Fibroblast of lung (primary cell): ENCODE results near the gene CAMK2B. TPM values are rescaled to one million over a fixed set of nuclear protein-coding genes. Genes with fewer than 3 reads are reported as not detected.
A peak's percentile ranks its signal among the peaks of the same experiment; 100 is the strongest.

Source experiments
- DNase-seq, 2 donors: peaks; one replicate each; pipeline versions ENCODE4 v3.0.0 to v3.0.0-alpha.2; 2010; ENCODE audit warnings: low read depth in 2 of 2
- H2AFZ ChIP-seq: 2 replicates; pipeline ENCODE4 v1.5.1; 2012; ENCODE audit warnings: low read length, control low read depth, inconsistent platforms
- H3K27ac ChIP-seq: 2 replicates; pipeline ENCODE4 v1.5.1; 2011; ENCODE audit warnings: low read length, control low read depth; ENCODE audit not compliant: insufficient read depth
- H3K27me3 ChIP-seq: 2 replicates; pipeline ENCODE4 v1.5.1; 2011; ENCODE audit warnings: mild to moderate bottlenecking, low read length; ENCODE audit not compliant: control insufficient read depth, insufficient read depth
- H3K36me3 ChIP-seq: 2 replicates; pipeline ENCODE4 v1.5.1; 2011; ENCODE audit warnings: low read length; ENCODE audit not compliant: control insufficient read depth, insufficient read depth
- H3K4me1 ChIP-seq: 2 replicates; pipeline ENCODE4 v1.5.1; 2011; ENCODE audit warnings: low read length; ENCODE audit not compliant: control insufficient read depth, insufficient read depth; ENCODE audit errors: extremely low read depth
- H3K4me2 ChIP-seq: 2 replicates; pipeline ENCODE4 v1.5.1; 2011; ENCODE audit warnings: low read length, control low read depth; ENCODE audit not compliant: insufficient read depth; ENCODE audit errors: extremely low read depth
- H3K4me3 ChIP-seq, 4 experiments: fragments of 200-600 bp in 1 of 4; sonication (generic) in 1 of 4; replicated peaks in 1 of 4; 2 replicates each; pipeline ENCODE4 v1.5.1; 2011 to 2016; ENCODE audit warnings: low read length in 4 of 4, low read depth in 3 of 4, mild to moderate bottlenecking in 3 of 4, control low read depth in 2 of 4, inconsistent platforms in 1 of 4, mixed read lengths in 1 of 4; ENCODE audit not compliant: insufficient read depth in 1 of 4; ENCODE audit errors: control extremely low read depth in 1 of 4
- H3K79me2 ChIP-seq: 2 replicates; pipeline ENCODE4 v1.5.1; 2012; ENCODE audit warnings: mild to moderate bottlenecking, low read length, inconsistent platforms; ENCODE audit not compliant: control insufficient read depth, insufficient read depth
- H3K9ac ChIP-seq: 2 replicates; pipeline ENCODE4 v1.5.1; 2011; ENCODE audit warnings: mild to moderate bottlenecking, low read length, control low read depth; ENCODE audit not compliant: insufficient read depth
- H3K9me3 ChIP-seq: 2 replicates; pipeline ENCODE4 v1.5.1; 2012; ENCODE audit warnings: low read depth, low read length; ENCODE audit not compliant: control insufficient read depth, insufficient read depth
- H4K20me1 ChIP-seq: 2 replicates; pipeline ENCODE4 v1.5.1; 2011; ENCODE audit warnings: low read length; ENCODE audit not compliant: control insufficient read depth, insufficient read depth; ENCODE audit errors: extremely low read depth
- EZH2 ChIP-seq: IDR thresholded peaks from 2 replicates; pipeline ENCODE4 v1.5.1; 2012; ENCODE audit warnings: low read length, control low read depth, mild to moderate bottlenecking; ENCODE audit errors: missing control alignments
- polyA plus RNA-seq, 2 donors: library from polyadenylated mRNA; depleted of rRNA in 1 of 2; stranded (reverse) in 1 of 2; unstranded in 1 of 2; fragments of >200 nt; gene quantifications; 2 replicates each; pipeline ENCODE4 v1.2.1, GENCODE V29; 2011 to 2012; ENCODE audit warnings: missing spikeins in 1 of 2
- total RNA-seq: library from RNA; depleted of rRNA; stranded (reverse); fragments of >200 nt; gene quantifications from 2 replicates; pipeline ENCODE4 v1.2.1, GENCODE V29; 2014
- TF ChIP-seq, protein P1 (sequence below), 2 donors: IDR thresholded peaks in 1 of 2; conservative IDR thresholded peaks in 1 of 2; 1 replicate in 1 of 2; 2 replicates in 1 of 2; pipeline ENCODE4 v1.5.1; 2011 to 2012; ENCODE audit warnings: low read length in 2 of 2, control low read depth in 1 of 2, inconsistent platforms in 1 of 2, low read depth in 1 of 2, mild to moderate bottlenecking in 1 of 2

Gene CAMK2B
- total and polyA plus RNA-seq, 2 donors (not counting 1 experiment from before 2014, with no cell fraction given): 0.06 to 0.17 TPM

DNA sequence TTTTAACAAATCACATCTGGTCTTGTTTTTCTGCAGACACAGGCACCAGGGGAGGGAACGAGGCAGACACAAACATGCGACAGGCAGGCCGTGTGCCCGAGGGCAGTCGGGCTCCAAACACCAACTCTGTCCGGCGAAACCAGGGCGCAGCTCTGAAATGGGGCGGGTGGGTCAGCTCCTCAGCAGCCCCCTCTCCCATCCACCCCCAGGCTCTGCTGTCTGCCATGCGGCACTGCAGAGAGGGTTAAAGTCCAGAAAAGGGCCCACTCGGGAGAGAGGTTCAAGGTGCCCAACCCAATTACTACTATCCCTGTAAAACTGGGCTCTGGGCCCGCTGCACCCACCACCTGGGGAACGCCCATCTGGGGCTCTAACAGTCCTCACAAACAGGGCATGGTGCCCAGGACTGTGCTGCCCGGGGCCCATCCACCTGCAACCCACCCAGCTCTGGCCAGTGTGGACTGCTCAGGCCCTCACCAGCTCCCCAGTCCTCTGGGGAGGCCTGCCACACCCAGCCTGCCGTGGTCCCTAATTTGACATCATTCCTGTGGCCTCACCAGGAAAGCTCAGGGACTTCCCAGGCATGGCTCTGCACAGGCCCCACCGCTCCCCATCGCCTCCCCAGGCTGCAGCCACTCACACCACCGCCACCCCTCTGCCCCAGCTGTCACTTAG, 105.9 kb downstream of the CAMK2B start:
- no peak for DNase-seq
- no peak overlapping the region for H3K27ac ChIP-seq

DNA sequence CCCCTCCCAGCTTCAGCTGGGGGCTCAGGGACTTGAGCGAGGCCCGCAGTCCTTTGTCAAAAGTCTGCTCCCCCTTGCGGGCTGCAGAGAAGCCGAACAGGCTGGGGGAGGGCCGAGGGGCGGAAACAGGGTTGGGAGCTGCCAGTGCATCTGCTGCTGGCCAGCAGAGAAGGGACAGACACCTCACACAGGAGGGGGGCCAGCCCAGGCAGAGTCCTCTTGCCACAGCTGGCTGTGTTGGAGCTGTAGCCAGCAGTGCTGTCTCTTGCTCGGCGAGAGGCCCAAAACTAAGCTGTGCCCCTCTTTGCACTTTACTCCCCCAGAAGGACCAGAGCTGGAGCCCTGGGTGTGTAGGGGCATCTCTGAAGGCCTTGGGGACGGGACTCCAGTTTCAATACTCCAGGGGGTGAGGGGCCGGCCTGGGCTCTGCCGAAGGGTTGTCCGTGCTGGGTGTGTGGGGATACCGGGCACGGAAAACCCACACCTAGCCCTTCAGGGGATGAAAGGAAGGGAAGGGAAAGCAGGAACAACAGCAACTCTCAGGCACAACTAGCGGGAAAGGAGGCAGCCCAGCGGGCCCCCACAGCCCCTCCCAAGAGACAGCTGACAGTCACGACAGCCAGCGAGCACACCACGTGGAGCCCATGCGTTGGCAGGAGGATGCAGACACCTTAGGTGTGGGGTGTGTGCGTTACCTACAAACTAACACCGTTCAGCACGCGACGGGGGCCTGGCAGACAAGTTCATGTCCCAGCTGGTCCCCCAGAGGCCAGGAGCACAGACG, 106.8 kb downstream of the CAMK2B start:
- Histone ChIP-seq H3K4me2 (no peak overlapping the region), H3K9ac (no peak overlapping the region), H4K20me1 (no peaks in the 10 kb centered on the region), H3K4me3 (no peak overlapping the region), H3K9me3 (no peaks in the 10 kb centered on the region), H3K27ac (no peak overlapping the region), H3K27me3 (no peaks in the 10 kb centered on the region), H3K36me3 (no peaks in the 10 kb centered on the region), H2AFZ (no peak overlapping the region), H3K79me2 (no peaks in the 10 kb centered on the region), H3K4me1 (no peaks in the 10 kb centered on the region)
- peak in 1 of 2 donors; percentile 10 for DNase-seq
- TF ChIP-seq, protein P1, sequence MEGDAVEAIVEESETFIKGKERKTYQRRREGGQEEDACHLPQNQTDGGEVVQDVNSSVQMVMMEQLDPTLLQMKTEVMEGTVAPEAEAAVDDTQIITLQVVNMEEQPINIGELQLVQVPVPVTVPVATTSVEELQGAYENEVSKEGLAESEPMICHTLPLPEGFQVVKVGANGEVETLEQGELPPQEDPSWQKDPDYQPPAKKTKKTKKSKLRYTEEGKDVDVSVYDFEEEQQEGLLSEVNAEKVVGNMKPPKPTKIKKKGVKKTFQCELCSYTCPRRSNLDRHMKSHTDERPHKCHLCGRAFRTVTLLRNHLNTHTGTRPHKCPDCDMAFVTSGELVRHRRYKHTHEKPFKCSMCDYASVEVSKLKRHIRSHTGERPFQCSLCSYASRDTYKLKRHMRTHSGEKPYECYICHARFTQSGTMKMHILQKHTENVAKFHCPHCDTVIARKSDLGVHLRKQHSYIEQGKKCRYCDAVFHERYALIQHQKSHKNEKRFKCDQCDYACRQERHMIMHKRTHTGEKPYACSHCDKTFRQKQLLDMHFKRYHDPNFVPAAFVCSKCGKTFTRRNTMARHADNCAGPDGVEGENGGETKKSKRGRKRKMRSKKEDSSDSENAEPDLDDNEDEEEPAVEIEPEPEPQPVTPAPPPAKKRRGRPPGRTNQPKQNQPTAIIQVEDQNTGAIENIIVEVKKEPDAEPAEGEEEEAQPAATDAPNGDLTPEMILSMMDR (conservative IDR thresholded peaks at IDR 0.05 in 1 of 2, IDR thresholded peaks at IDR 0.05 in 1 of 2; ENCODE audit: low read depth in 1 of 2, low read length in 2 of 2): peak in 1 of 2 donors; percentile 4
- TF ChIP-seq EZH2: no peak

More for the DNA sequence above, 105.9 kb downstream of the CAMK2B start:
- H3K9ac ChIP-seq: no peak overlapping the region
- TF ChIP-seq EZH2: no peak
- TF ChIP-seq, protein P1 (conservative IDR thresholded peaks at IDR 0.05 in 1 of 2, IDR thresholded peaks at IDR 0.05 in 1 of 2; ENCODE audit: low read depth in 1 of 2, low read length in 2 of 2): no peak
- H3K4me1 ChIP-seq: no peaks in the 10 kb centered on the region
- H3K27me3 ChIP-seq: peaks cover 2% of the 10 kb centered on the region
- H3K4me3 ChIP-seq: no peak overlapping the region
- no peaks in the 10 kb centered on the region for H4K20me1 ChIP-seq
- H3K4me2 ChIP-seq: no peak overlapping the region
- no peaks in the 10 kb centered on the region for H3K9me3 ChIP-seq
- no peak overlapping the region for H2AFZ ChIP-seq
- H3K79me2 ChIP-seq: no peaks in the 10 kb centered on the region
- no peaks in the 10 kb centered on the region for H3K36me3 ChIP-seq

DNA sequence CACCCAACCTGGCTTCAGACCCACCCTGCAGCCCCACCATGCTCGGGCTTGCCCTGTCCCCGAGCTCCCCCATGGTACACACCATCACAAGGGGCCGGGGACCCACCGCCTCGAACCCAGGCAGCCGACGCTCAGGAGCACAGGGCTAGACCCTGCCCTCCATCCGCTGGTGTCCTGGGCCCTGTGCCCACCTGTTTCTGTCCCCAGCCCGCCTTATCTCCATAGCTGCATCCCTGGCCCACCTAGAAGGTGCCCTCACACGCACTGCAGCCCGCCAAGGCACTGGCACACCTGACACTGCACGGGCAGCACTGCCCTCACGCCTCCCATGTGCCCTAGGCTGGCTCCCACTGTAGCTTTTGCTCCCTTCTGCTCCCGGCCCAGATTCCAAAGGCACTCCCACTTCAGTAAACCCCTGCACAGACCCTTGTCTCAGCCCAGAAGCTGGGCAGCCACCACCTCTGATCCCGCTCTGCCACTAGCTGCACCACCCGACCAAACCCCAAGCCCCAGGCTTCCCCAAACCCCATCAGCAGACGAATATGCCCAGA, 107.5 kb downstream of the CAMK2B start:
- no peak overlapping the region for H3K9ac ChIP-seq
- H3K4me1 ChIP-seq: no peaks in the 10 kb centered on the region
- no peak for DNase-seq
- H3K36me3 ChIP-seq: no peaks in the 10 kb centered on the region
- no peak overlapping the region for H3K4me2 ChIP-seq
- H3K9me3 ChIP-seq: no peaks in the 10 kb centered on the region
- H2AFZ ChIP-seq: no peak overlapping the region
- H3K27me3 ChIP-seq: no peaks in the 10 kb centered on the region
- no peak overlapping the region for H3K4me3 ChIP-seq
- no peaks in the 10 kb centered on the region for H4K20me1 ChIP-seq
- TF ChIP-seq, protein P1 (conservative IDR thresholded peaks at IDR 0.05 in 1 of 2, IDR thresholded peaks at IDR 0.05 in 1 of 2; ENCODE audit: low read depth in 1 of 2, low read length in 2 of 2): no peak
- no peak for TF ChIP-seq EZH2
- H3K79me2 ChIP-seq: no peaks in the 10 kb centered on the region
- H3K27ac ChIP-seq: no peak overlapping the region
